SH-SY5Y (cell line): ENCODE measurements around the gene RABL2B.

Experiments used
- GATA2 ChIP-seq: IDR thresholded peaks from 2 replicates; pipeline ENCODE4 v1.6.1; 2011; ENCODE audit warnings: mild to moderate bottlenecking, low read depth, low read length
- GATA3 ChIP-seq: IDR thresholded peaks from 2 replicates; pipeline ENCODE4 v1.6.1; 2011; ENCODE audit warnings: low read depth, mild to moderate bottlenecking, low read length, moderate library complexity

GRCh38 chr22:50720301-50721256 is 62.9 kb downstream of the RABL2B start:
- TF ChIP-seq GATA2 (no peak), GATA3 (no peak)
